K562 (cell line): ENCODE data around the gene RPL19. TPM values are rescaled to one million over a fixed set of nuclear protein-coding genes. Genes with fewer than 3 reads are reported as not detected.

Experiments
- ARNT ChIP-seq, 2 experiments: fragments of 450-650 bp; IDR thresholded peaks; 2 replicates each; pipeline ENCODE4 v1.6.1; 2016; ENCODE audit warnings: mild to moderate bottlenecking in 1 of 2
- BRCA1 ChIP-seq, 2 experiments: fragments of 450-650 bp in 1 of 2; sonication (generic) in 1 of 2; formaldehyde crosslinking in 1 of 2; IDR thresholded peaks; 2 replicates each; pipeline versions ENCODE4 v1.5.0 to v1.6.1; 2017 to 2020; ENCODE audit warnings: mild to moderate bottlenecking in 1 of 2, missing genetic modification reagents in 1 of 2
- CHCHD3 ChIP-seq: fragments of 250-450 bp; sonication (Bioruptor Pico); IDR thresholded peaks from 2 replicates; pipeline ENCODE4 v2.1.2; 2022; ENCODE audit warnings: mild to moderate bottlenecking
- GTF2B ChIP-seq: IDR thresholded peaks from 2 replicates; pipeline ENCODE4 v1.6.1; 2011; ENCODE audit not compliant: insufficient read length; ENCODE audit errors: extremely low read depth
- HMBOX1 ChIP-seq: sonication (generic); IDR thresholded peaks from 2 replicates; pipeline ENCODE4 v1.6.1; 2016
- MAFG ChIP-seq: fragments of 450-650 bp; conservative IDR thresholded peaks from 2 replicates; pipeline ENCODE4 v1.6.1; 2016; ENCODE audit warnings: missing genetic modification characterization, missing compliant biosample characterization
- PHF20 ChIP-seq: fragments of 450-650 bp; IDR thresholded peaks from 2 replicates; pipeline ENCODE4 v1.6.1; 2018; ENCODE audit not compliant: partially characterized antibody
- PML ChIP-seq: IDR thresholded peaks from 2 replicates; pipeline ENCODE4 v1.6.1; 2012; ENCODE audit warnings: low read length, inconsistent platforms
- RAD51 ChIP-seq: fragments of 450-650 bp; IDR thresholded peaks from 2 replicates; pipeline ENCODE4 v1.7.1; 2016; ENCODE audit warnings: low read depth, mild to moderate bottlenecking, borderline replicate concordance
- SIN3A ChIP-seq, 2 experiments: fragments of 150-350 bp in 1 of 2; IDR thresholded peaks; 2 replicates each; pipeline ENCODE4 v1.6.1; 2011 to 2016; ENCODE audit warnings: borderline replicate concordance in 2 of 2, low read depth in 2 of 2, low read length in 2 of 2, mild to moderate bottlenecking in 2 of 2, moderate library complexity in 2 of 2; ENCODE audit not compliant: control insufficient read depth in 1 of 2
- SIN3B ChIP-seq: fragments of 450-650 bp; IDR thresholded peaks from 2 replicates; pipeline ENCODE4 v1.6.1; 2017; ENCODE audit warnings: low read depth, mild to moderate bottlenecking, moderate library complexity
- XRCC3 ChIP-seq: fragments of 450-650 bp; IDR thresholded peaks from 2 replicates; pipeline ENCODE4 v1.6.1; 2017; ENCODE audit warnings: mild to moderate bottlenecking, moderate library complexity
- ZBTB43 ChIP-seq: sonication (generic); formaldehyde crosslinking; IDR thresholded peaks from 2 replicates; pipeline ENCODE4 v1.8.0; 2023; ENCODE audit warnings: mild to moderate bottlenecking, missing genetic modification reagents
- ZBTB49 ChIP-seq: sonication (generic); formaldehyde crosslinking; IDR thresholded peaks from 2 replicates; pipeline ENCODE4 v1.8.0; 2022; ENCODE audit warnings: missing genetic modification reagents, mild to moderate bottlenecking, borderline replicate concordance
- ZNF274 ChIP-seq: IDR thresholded peaks from 2 replicates; pipeline ENCODE4 v1.6.1; 2011; ENCODE audit warnings: low read depth, mild to moderate bottlenecking, low read length, moderate library complexity, borderline replicate concordance
- polyA plus RNA-seq, 8 experiments: library from polyadenylated mRNA; depleted of rRNA in 4 of 8; stranded (reverse) in 5 of 8; unstranded in 3 of 8; fragments of >200 nt; fragmentation: Nextera tagmentation in 2 of 8; fragmentation: Illumina TruSeq in 1 of 8; extraction: Ambion mirVana in 2 of 8; extraction: Trizol in 1 of 8; gene quantifications; 2 replicates each; pipeline versions ENCODE4 v1.2.1 to v1.2.3, GENCODE V29; 2011 to 2014; ENCODE audit warnings: inconsistent platforms in 1 of 8, missing spikeins in 1 of 8
- total RNA-seq, 7 experiments: library from RNA; depleted of rRNA in 6 of 7; stranded (reverse); fragments of >200 nt in 6 of 7; fragmentation: Illumina TruSeq in 2 of 7; extraction: Trizol in 2 of 7; gene quantifications; 2 replicates each; pipeline versions ENCODE4 v1.2.1 to v1.2.3, GENCODE V29; 2011 to 2021; ENCODE audit warnings: low replicate concordance in 1 of 7
- TF ChIP-seq, protein P1 (sequence below), 2 experiments: fragments of 200-800 bp in 1 of 2; sonication (Bioruptor generic) in 1 of 2; sonication (generic) in 1 of 2; formaldehyde crosslinking in 1 of 2; IDR thresholded peaks in 1 of 2; conservative IDR thresholded peaks in 1 of 2; 2 replicates each; pipeline versions ENCODE4 v1.5.0 to v1.6.1; 2016 to 2020; ENCODE audit warnings: missing compliant biosample characterization in 1 of 2, missing genetic modification characterization in 1 of 2, missing genetic modification reagents in 1 of 2
- TF ChIP-seq, protein P2 (sequence below): fragments of 250-450 bp; sonication (Bioruptor Pico); IDR thresholded peaks from 2 replicates; pipeline ENCODE4 v1.9.0; 2021; ENCODE audit warnings: mild to moderate bottlenecking, inconsistent platforms
- TF ChIP-seq, protein P3 (sequence below): sonication (generic); formaldehyde crosslinking; IDR thresholded peaks from 2 replicates; pipeline ENCODE4 v1.9.0; 2022; ENCODE audit warnings: mild to moderate bottlenecking, missing genetic modification reagents

RPL19 gene
- total and polyA plus RNA-seq, 9 of the 15 experiments (the other 6 are each of a cell fraction or from before 2014, with no cell fraction given), result 2,263 to 4,614 (median 3,727) TPM

GRCh38 chr17:39199820-39200069, 338 bp upstream of the RPL19 start (continued):
- TF ChIP-seq, protein P1, sequence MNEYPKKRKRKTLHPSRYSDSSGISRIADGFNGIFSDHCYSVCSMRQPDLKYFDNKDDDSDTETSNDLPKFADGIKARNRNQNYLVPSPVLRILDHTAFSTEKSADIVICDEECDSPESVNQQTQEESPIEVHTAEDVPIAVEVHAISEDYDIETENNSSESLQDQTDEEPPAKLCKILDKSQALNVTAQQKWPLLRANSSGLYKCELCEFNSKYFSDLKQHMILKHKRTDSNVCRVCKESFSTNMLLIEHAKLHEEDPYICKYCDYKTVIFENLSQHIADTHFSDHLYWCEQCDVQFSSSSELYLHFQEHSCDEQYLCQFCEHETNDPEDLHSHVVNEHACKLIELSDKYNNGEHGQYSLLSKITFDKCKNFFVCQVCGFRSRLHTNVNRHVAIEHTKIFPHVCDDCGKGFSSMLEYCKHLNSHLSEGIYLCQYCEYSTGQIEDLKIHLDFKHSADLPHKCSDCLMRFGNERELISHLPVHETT (CRISPR knock-in tag; conservative IDR thresholded peaks at IDR 0.05 in 1 of 2, IDR thresholded peaks at IDR 0.05 in 1 of 2), result 0 out of 4 replicates have a peak, but pooled peaks of 1 of the 2 experiments have one; percentile 2
- TF ChIP-seq SIN3B (no peak), SIN3A (IDR thresholded peaks at IDR 0.05; ENCODE audit: borderline replicate concordance in 2 of 2, control insufficient read depth in 1 of 2, low read depth in 2 of 2, low read length in 2 of 2) (peak in 1 of 2 experiments; percentile 60; a peak in 1 of 4 replicates), GTF2B (no peak), ZBTB43 (CRISPR knock-in tag) (no peak), CHCHD3 (CRISPR knock-in tag) (no peak), ARNT (IDR thresholded peaks at IDR 0.05) (no peak), PHF20 (peak; percentile 6), ZNF274 (no peak), MAFG (tag) (no peak), ZBTB49 (no peak), XRCC3 (no peak), HMBOX1 (0 out of 2 replicates have a peak, but pooled peaks have one; percentile 3), PML (0 out of 2 replicates have a peak, but pooled peaks have one; percentile 10), RAD51 (peak; percentile 96; the same call in 1 of the 2 replicates), BRCA1 (IDR thresholded peaks at IDR 0.05) (no peak), BRCA1 (CRISPR knock-in tag; IDR thresholded peaks at IDR 0.05) (no peak)
- TF ChIP-seq, protein P2, sequence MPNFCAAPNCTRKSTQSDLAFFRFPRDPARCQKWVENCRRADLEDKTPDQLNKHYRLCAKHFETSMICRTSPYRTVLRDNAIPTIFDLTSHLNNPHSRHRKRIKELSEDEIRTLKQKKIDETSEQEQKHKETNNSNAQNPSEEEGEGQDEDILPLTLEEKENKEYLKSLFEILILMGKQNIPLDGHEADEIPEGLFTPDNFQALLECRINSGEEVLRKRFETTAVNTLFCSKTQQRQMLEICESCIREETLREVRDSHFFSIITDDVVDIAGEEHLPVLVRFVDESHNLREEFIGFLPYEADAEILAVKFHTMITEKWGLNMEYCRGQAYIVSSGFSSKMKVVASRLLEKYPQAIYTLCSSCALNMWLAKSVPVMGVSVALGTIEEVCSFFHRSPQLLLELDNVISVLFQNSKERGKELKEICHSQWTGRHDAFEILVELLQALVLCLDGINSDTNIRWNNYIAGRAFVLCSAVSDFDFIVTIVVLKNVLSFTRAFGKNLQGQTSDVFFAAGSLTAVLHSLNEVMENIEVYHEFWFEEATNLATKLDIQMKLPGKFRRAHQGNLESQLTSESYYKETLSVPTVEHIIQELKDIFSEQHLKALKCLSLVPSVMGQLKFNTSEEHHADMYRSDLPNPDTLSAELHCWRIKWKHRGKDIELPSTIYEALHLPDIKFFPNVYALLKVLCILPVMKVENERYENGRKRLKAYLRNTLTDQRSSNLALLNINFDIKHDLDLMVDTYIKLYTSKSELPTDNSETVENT (CRISPR knock-in tag), result no peak
- TF ChIP-seq, protein P3, sequence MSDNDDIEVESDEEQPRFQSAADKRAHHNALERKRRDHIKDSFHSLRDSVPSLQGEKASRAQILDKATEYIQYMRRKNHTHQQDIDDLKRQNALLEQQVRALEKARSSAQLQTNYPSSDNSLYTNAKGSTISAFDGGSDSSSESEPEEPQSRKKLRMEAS (CRISPR knock-in tag), result no peak
